Body of pancreas (tissue), 4 donors: ENCODE data around the gene ADIG. TPM values are rescaled to one million over a fixed set of nuclear protein-coding genes. Genes with fewer than 3 reads are reported as not detected.

Experiments
- ATAC-seq: fragments of 150-250 bp; one replicate; pipeline ENCODE4 v1.9.1; 2016
- DNase-seq, 4 donors: peaks; one replicate each; pipeline ENCODE4 v3.0.0-alpha.2; 2019
- H3K27ac ChIP-seq, 4 donors: fragments of 200-600 bp; sonication (generic); 1 replicate in 3 of 4; 2 replicates in 1 of 4; pipeline versions ENCODE4 v1.5.1 to v1.6.1; 2016 to 2019; ENCODE audit warnings: mild to moderate bottlenecking in 1 of 4, mixed read lengths in 1 of 4, moderate library complexity in 1 of 4
- H3K27me3 ChIP-seq, 2 donors: fragments of 200-600 bp; sonication (generic); one replicate each; pipeline ENCODE4 v1.6.0; 2016; ENCODE audit warnings: mild to moderate bottlenecking in 1 of 2
- H3K36me3 ChIP-seq, 2 donors: fragments of 200-600 bp; sonication (generic); replicated peaks in 1 of 2; 2 replicates each; pipeline ENCODE4 v1.5.1; 2016; ENCODE audit warnings: low read depth in 2 of 2; ENCODE audit not compliant: insufficient read depth in 1 of 2
- H3K4me1 ChIP-seq: fragments of 200-600 bp; sonication (generic); one replicate; pipeline ENCODE4 v1.6.0; 2016
- H3K4me3 ChIP-seq, 2 donors: fragments of 200-600 bp; sonication (generic); 1 replicate in 1 of 2; 2 replicates in 1 of 2; pipeline ENCODE4 v1.5.1; 2016 to 2019
- H3K9me3 ChIP-seq, 3 donors: fragments of 200-600 bp; sonication (generic); 1 replicate in 2 of 3; 2 replicates in 1 of 3; pipeline ENCODE4 v1.5.1; 2016
- CTCF ChIP-seq, 7 experiments: fragments of 450-650 bp in 4 of 7; fragments of 200-600 bp in 3 of 7; sonication (generic) in 3 of 7; IDR thresholded peaks; one replicate each; pipeline ENCODE4 v1.5.1; 2016 to 2019; ENCODE audit warnings: antibody characterized with exemption in 7 of 7
- POLR2A ChIP-seq, 3 donors: fragments of 450-650 bp; IDR thresholded peaks; one replicate each; pipeline ENCODE4 v1.6.1; 2016; ENCODE audit warnings: antibody characterized with exemption in 3 of 3, mild to moderate bottlenecking in 2 of 3
- WGBS, 2 donors: methylation state at CpG; one replicate each; pipeline ENCODE4 v1.1.5; 2017; 5-methylcytosine and 5-hydroxymethylcytosine counted together
- intact Hi-C: fragments of 100-400 bp; cut with DNase I; formaldehyde crosslinking; loops from one replicate; pipeline ENCODE4 v1.15.1; 2023
- total RNA-seq, 2 donors: library from RNA; depleted of rRNA; stranded (reverse); fragments of >200 nt; gene quantifications; one replicate each; pipeline ENCODE4 v1.1.0, GENCODE V29; 2016

The ADIG gene
- total RNA-seq, 2 donors from 2014 or later, result not detected

- TF ChIP-seq CTCF (IDR thresholded peaks at IDR 0.05), result no peak
- TF ChIP-seq POLR2A (IDR thresholded peaks at IDR 0.05), result no peak
- Histone ChIP-seq H3K9me3 (no peaks in the 10 kb centered on the region), H3K36me3 (peaks cover 0 to 31% of the 10 kb centered on the region in 2 donors), H3K4me1 (no peaks in the 10 kb centered on the region), H3K27me3 (no peaks in the 10 kb centered on the region), H3K4me3 (no peak overlapping the region), H3K27ac (no peak overlapping the region)
- ATAC-seq (no peak), DNase-seq (no peak)
- intact Hi-C loops, result no loop called here
- WGBS, 2 donors, result 80 to 83% methylated on average over 7 of the region's 7 CpGs
Measured at GRCh38 chr20:38543014-38543906, 37.7 kb upstream of the ADIG start.

GRCh38 chr20:38545771-38546170 is 35.2 kb upstream of the ADIG start:
- ATAC-seq, result no peak
- H3K4me3 ChIP-seq, result no peak overlapping the region

GRCh38 chr20:38547288-38548085 is 33.5 kb upstream of the ADIG start:
- peaks cover 0 to 31% of the 10 kb centered on the region in 2 donors for H3K36me3 ChIP-seq
- no peak for ATAC-seq

More at GRCh38 chr20:38545771-38546170, 35.2 kb upstream of the ADIG start:
- no peaks in the 10 kb centered on the region for H3K9me3 ChIP-seq
- 92 to 94% methylated on average over 2 of the region's 2 CpGs for WGBS, 2 donors
- no peak overlapping the region for H3K27ac ChIP-seq
- peaks cover 0 to 22% of the 10 kb centered on the region in 2 donors for H3K36me3 ChIP-seq
- H3K4me1 ChIP-seq, result no peaks in the 10 kb centered on the region
- intact Hi-C loops, result no loop called here
- no peak for DNase-seq
- no peak for TF ChIP-seq CTCF (IDR thresholded peaks at IDR 0.05)
- TF ChIP-seq POLR2A (IDR thresholded peaks at IDR 0.05), result no peak
- H3K27me3 ChIP-seq, result no peaks in the 10 kb centered on the region

GRCh38 chr20:38548356-38549083 is 32.5 kb upstream of the ADIG start:
- no peak for DNase-seq
- no peak for ATAC-seq
- Histone ChIP-seq H3K9me3 (no peaks in the 10 kb centered on the region), H3K36me3 (peaks cover 0 to 33% of the 10 kb centered on the region in 2 donors), H3K27ac (no peak overlapping the region), H3K27me3 (no peaks in the 10 kb centered on the region), H3K4me1 (no peaks in the 10 kb centered on the region), H3K4me3 (no peak overlapping the region)
- WGBS, 2 donors, result 85 to 92% methylated on average over 3 of the region's 3 CpGs
- TF ChIP-seq POLR2A (IDR thresholded peaks at IDR 0.05) (no peak), CTCF (IDR thresholded peaks at IDR 0.05) (no peak)
- intact Hi-C loops, result no loop called here

More at GRCh38 chr20:38547288-38548085, 33.5 kb upstream of the ADIG start:
- 91 to 95% methylated on average over 3 of the region's 3 CpGs for WGBS, 2 donors
- Histone ChIP-seq H3K27me3 (no peaks in the 10 kb centered on the region), H3K9me3 (no peaks in the 10 kb centered on the region), H3K4me1 (no peaks in the 10 kb centered on the region), H3K4me3 (no peak overlapping the region), H3K27ac (no peak overlapping the region)
- TF ChIP-seq POLR2A (IDR thresholded peaks at IDR 0.05) (no peak), CTCF (IDR thresholded peaks at IDR 0.05) (no peak)
- DNase-seq, result no peak
- intact Hi-C loops, result no loop called here
